HG03469 (cell line): ENCODE data around the gene NECTIN2.
"Not testable (repeated sequence)": the region's sequence is repeated elsewhere in the genome, so short reads cannot be mapped to it uniquely, and the experiment has no call there.

Source experiments
- ATAC-seq: cut with Tn5 transposase; IDR thresholded peaks from one replicate; pipeline ENCODE4 v1.9.1; 2021; ENCODE audit warnings: mild to moderate bottlenecking, moderate library complexity, moderate number of reproducible peaks; ENCODE audit not compliant: unreplicated experiment

NECTIN2 gene

DNA sequence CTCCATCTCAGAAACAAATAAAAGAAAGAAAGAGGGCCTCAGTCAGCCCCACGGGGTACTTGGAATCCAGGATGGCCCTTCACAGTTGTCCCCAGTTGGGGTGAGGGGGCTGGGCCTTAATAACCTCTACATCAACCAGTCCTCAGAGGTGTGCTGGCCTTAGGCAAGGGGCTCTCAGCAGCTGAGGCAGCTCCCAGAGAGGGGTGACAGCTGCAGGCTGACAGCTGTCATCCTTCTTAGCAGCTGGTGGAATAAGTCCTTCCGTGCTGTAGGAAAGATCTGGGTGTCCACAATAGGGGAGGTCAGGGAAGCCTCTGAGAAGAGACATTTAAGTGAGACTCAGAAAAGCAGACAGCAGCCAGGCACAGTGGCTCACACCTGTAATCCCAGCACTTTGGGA lies 29.8 kb upstream of the NECTIN2 start:
- no peak for ATAC-seq

- ATAC-seq, result no peak
These were observed 28.2 kb upstream of the NECTIN2 start for GRCh38 chr19:44817725-44818465.

DNA sequence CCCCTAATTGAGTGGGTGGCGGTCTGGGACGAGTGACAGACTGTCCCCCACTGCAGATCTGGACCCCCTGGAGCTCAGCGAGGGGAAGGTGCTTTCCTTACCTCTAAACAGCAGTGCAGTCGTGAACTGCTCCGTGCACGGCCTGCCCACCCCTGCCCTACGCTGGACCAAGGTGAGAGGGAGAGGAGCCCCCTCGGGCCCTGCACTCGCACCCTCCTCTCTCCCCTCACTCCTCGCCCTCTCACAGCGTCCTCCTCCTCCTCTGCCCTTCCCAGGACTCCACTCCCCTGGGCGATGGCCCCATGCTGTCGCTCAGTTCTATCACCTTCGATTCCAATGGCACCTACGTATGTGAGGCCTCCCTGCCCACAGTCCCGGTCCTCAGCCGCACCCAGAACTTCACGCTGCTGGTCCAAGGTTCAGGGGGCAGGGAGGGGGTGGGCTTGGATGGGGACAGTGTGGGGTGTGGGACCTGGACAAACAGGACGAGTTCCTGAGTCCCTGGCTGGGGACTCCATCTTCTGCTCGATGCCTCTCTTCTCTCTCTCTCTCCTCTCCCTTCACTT lies 27.5 kb upstream of the NECTIN2 start:
- ATAC-seq, result no peak

GRCh38 chr19:44819246-44819832 lies 26.8 kb upstream of the NECTIN2 start:
- ATAC-seq, result no peak

- no peak for ATAC-seq
These were observed 25.2 kb upstream of the NECTIN2 start for GRCh38 chr19:44820648-44821609.

DNA sequence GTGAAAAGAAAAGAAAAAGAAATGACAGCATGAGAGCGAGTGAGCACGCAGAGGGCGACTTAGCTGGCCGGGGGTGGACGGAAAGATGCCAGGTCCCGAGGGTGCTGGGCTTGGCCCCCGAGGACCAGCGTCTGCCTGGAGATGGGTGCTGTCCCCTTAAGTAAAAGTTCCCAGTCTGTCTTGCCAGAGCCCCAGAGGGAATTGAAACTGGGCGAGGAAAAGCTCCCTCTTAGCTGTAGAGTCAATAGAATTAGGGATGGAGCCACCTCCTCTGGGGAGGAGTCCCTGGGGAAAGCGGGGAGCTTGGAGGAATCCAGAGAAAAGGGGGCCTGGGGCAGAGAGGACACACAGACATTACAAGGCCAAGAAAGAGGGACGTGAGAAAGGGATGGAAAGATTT lies 23.9 kb upstream of the NECTIN2 start:
- no peak for ATAC-seq

DNA sequence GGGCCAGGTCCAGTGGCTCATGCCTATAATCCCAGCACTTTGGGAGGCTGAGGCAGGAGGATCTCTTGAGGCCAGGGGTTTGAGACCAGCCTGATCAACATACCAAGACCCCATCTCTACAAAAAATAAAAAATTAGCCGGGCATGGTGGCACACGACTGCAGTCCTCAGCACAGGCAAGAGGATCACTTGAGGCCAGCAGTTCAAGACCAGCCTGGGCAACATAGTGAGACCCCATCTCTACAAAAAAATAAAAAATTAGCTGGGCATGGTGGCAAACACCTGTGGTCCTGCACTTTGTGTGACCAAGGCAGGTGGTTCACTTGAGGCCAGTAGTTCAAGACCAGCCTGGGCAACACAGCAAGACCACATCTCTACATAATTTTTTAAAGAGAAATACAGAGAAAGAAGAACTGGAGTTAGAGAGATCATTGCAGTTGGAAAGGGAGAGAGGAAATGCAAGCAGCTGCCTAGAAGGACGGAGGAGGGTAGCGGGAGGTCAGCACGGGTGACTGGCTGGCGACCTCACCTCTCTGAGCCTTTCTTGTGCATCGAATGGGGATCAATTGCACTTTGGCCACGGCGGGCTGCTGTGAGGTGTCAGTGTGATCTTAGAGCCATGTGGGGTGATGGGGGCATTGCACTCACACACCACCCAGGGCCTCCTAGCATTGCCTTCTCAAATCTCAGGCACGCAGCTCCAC lies 23.3 kb upstream of the NECTIN2 start:
- no peak for ATAC-seq

DNA sequence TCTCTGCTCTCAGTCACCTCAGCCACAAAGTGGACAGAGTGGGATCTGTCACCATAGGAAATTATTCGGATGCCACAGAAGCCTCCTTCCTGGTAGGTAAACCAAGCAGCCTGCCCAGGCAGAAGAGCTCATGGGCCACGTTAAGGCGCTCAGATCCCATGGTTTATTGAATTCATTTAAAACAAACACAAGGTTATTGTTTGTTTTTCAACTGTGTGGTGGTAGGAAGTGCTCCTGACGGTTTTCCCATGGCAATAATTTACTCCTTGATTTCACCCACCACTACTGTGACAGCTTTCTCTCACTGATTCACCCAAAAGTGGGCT lies 22.8 kb upstream of the NECTIN2 start:
- ATAC-seq, result no peak

GRCh38 chr19:44824761-44825160 lies 21.3 kb upstream of the NECTIN2 start:
- no peak for ATAC-seq

DNA sequence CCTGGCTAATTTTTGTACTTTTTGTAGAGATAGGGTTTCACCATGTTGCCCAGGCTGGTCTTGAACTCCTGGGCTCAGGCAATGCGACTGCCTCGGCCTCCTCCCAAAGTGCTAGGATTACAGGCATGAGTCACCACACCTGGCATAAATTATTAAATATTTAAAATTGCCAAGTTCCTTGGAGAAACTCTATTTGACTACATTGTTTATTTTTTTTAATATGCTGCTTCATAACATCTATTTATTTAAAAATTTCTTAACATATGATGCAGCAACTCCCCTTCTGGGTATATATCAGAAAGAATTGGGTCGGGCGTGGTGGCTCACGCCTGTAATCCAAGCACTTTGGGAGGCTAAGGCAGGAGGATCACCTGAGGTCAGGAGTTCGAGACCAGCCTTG lies 13.2 kb upstream of the NECTIN2 start:
- ATAC-seq, result not testable (repeated sequence)

GRCh38 chr19:44834399-44834798 lies 11.7 kb upstream of the NECTIN2 start:
- not testable (repeated sequence) for ATAC-seq

GRCh38 chr19:44839276-44839675 lies 6.8 kb upstream of the NECTIN2 start:
- ATAC-seq, result no peak

- ATAC-seq, result no peak
These were observed 5.3 kb upstream of the NECTIN2 start for GRCh38 chr19:44840811-44841210.

GRCh38 chr19:44841231-44841630 lies 4.9 kb upstream of the NECTIN2 start:
- no peak for ATAC-seq

DNA sequence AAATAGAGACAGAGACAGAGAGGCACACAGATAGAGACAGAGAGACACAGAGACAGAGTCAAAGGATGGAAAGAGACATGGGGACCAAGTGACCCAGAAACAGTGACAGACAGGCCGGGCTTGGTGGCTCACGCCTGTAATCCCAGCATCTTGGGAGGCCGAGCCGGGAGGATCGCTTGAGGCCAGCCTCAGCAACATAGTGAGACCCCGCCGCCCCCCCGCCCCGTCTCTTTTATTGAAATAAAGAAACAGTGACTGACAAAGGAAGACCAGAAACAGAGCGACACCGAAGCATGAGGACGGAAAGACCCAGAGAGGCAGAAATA lies 848 bp upstream of the NECTIN2 start:
- no peak for ATAC-seq

DNA sequence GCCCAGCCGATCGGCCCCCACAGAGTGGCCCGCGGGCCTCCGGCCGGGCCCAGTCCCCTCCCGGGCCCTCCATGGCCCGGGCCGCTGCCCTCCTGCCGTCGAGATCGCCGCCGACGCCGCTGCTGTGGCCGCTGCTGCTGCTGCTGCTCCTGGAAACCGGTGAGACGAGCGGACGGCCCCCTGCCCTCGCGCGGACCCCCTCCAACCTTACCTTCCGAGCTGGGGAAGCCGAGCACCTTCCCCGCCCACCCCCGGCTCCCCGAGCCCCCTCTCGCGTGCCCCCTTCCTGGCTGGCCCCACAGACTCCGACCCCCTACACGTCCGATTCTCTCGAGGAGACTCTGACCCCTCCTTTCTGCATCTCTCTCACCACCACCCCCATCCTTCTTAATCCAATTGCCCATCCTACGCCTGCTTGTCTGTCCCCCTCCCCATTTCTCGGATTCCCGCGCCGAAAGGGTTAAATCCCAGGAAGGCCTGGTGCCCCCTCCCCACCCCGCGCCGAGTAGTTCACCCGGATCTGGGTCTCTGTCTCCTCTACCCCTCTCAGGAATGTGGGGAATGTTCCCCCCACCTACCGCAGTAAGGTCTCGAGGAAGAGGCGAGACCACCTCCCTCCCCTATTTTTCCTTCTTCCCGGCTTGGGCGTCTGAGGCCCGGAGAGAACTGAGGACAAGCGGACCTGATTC lies 502 bp downstream of the NECTIN2 start:
- ATAC-seq, result no peak

GRCh38 chr19:44847144-44848035 lies 1.3 kb downstream of the NECTIN2 start:
- ATAC-seq, result no peak

GRCh38 chr19:44848036-44848811 lies 2.1 kb downstream of the NECTIN2 start:
- no peak for ATAC-seq
